ENCODE data around the gene PROX2.

DNA sequence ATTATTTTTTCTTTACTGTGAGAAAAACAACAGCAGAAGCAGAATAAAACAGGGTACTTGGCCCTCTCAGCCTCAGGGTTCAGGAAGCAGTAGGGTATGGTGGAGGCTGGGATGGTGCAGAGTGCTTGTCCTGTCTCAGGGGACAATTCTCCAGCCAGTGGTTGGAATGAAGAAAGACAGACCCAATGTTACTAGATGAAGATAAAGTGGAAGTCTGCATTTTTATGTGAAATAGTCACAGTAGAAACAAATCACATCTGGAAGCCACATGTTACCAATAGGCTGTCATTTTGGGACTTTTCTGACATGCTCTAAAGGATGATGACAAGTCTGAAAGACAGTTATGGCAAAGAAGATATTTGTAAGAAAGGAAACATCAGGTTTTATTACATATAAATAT, 32.3 kb downstream of the PROX2 start:
- TF ChIP-seq, protein P1, sequence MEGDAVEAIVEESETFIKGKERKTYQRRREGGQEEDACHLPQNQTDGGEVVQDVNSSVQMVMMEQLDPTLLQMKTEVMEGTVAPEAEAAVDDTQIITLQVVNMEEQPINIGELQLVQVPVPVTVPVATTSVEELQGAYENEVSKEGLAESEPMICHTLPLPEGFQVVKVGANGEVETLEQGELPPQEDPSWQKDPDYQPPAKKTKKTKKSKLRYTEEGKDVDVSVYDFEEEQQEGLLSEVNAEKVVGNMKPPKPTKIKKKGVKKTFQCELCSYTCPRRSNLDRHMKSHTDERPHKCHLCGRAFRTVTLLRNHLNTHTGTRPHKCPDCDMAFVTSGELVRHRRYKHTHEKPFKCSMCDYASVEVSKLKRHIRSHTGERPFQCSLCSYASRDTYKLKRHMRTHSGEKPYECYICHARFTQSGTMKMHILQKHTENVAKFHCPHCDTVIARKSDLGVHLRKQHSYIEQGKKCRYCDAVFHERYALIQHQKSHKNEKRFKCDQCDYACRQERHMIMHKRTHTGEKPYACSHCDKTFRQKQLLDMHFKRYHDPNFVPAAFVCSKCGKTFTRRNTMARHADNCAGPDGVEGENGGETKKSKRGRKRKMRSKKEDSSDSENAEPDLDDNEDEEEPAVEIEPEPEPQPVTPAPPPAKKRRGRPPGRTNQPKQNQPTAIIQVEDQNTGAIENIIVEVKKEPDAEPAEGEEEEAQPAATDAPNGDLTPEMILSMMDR (IDR thresholded peaks at IDR 0.05) = no peak
- TF ChIP-seq POLR2A (IDR thresholded peaks at IDR 0.05) = no peak

Measured in adrenal gland (tissue), 5 donors.